Common myeloid progenitor, CD34-positive (primary cell): Measurements from ENCODE around the gene PHLPP1.
"Not testable (repeated sequence)": the region's sequence is repeated elsewhere in the genome, so short reads cannot be mapped to it uniquely, and the experiment has no call there.

Experiments used
- CTCF ChIA-PET: fragments of 350-600 bp; sonication (Branson Sonifier 250); formaldehyde crosslinking; loops from one replicate; lab custom pipeline; 2021; ENCODE audit warnings: antibody characterized with exemption; lab: Charles Lee
- POLR2A ChIA-PET: fragments of 350-600 bp; sonication (Branson Sonifier 250); formaldehyde crosslinking; loops from one replicate; lab custom pipeline; 2021; ENCODE audit warnings: antibody characterized with exemption; lab: Charles Lee
- DNase-seq, 3 donors: peaks; one replicate each; pipeline versions ENCODE4 v3.0.0 to v3.0.0-alpha.2; 2013
- H3K27ac ChIP-seq, 2 experiments: 1 replicate in 1 of 2; 2 replicates in 1 of 2; pipeline ENCODE4 v1.7.0; 2013; ENCODE audit warnings: inconsistent platforms in 2 of 2, low read length in 2 of 2, mild to moderate bottlenecking in 2 of 2, low read depth in 1 of 2, moderate library complexity in 1 of 2; ENCODE audit not compliant: severe bottlenecking in 2 of 2, insufficient read depth in 1 of 2, poor library complexity in 1 of 2
- H3K27me3 ChIP-seq, 5 experiments: replicated peaks in 2 of 5; 1 replicate in 3 of 5; 2 replicates in 2 of 5; pipeline versions ENCODE4 v1.6.1 to v1.7.0; 2013; ENCODE audit warnings: low read length in 4 of 5, mild to moderate bottlenecking in 2 of 5, moderate library complexity in 2 of 5, inconsistent platforms in 1 of 5; ENCODE audit not compliant: insufficient read depth in 5 of 5, control insufficient read depth in 4 of 5
- H3K36me3 ChIP-seq, 4 experiments: 1 replicate in 2 of 4; 2 replicates in 2 of 4; pipeline versions ENCODE4 v1.6.1 to v1.7.0; 2013; ENCODE audit warnings: low read length in 3 of 4, control low read depth in 1 of 4, mild to moderate bottlenecking in 1 of 4; ENCODE audit not compliant: control insufficient read depth in 4 of 4, insufficient read depth in 4 of 4
- H3K4me1 ChIP-seq, 4 experiments: 1 replicate in 3 of 4; 2 replicates in 1 of 4; pipeline versions ENCODE4 v1.6.1 to v1.7.1; 2013; ENCODE audit warnings: low read length in 3 of 4, mild to moderate bottlenecking in 3 of 4, control low read depth in 1 of 4, inconsistent platforms in 1 of 4, moderate library complexity in 1 of 4; ENCODE audit not compliant: control insufficient read depth in 4 of 4, insufficient read depth in 4 of 4; ENCODE audit errors: control extremely low read depth in 1 of 4
- H3K4me3 ChIP-seq, 7 experiments: 1 replicate in 4 of 7; 2 replicates in 3 of 7; pipeline versions ENCODE4 v1.5.1 to v1.7.0; 2013; ENCODE audit warnings: mild to moderate bottlenecking in 7 of 7, low read length in 6 of 7, moderate library complexity in 6 of 7, inconsistent platforms in 2 of 7, low read depth in 2 of 7, control low read depth in 1 of 7; ENCODE audit not compliant: insufficient read depth in 4 of 7, control insufficient read depth in 1 of 7; ENCODE audit errors: extremely low read depth in 1 of 7
- H3K9me3 ChIP-seq, 5 experiments: 1 replicate in 4 of 5; 2 replicates in 1 of 5; pipeline versions ENCODE4 v1.6.1 to v1.7.1; 2013; ENCODE audit warnings: low read length in 4 of 5, mild to moderate bottlenecking in 2 of 5, inconsistent platforms in 1 of 5, low read depth in 1 of 5, moderate library complexity in 1 of 5; ENCODE audit not compliant: control insufficient read depth in 4 of 5, insufficient read depth in 2 of 5; ENCODE audit errors: control extremely low read depth in 1 of 5
- WGBS: methylation state at CpG from one replicate; pipeline ENCODE4 v1.1.5; 2013; ENCODE audit not compliant: insufficient coverage; 5-methylcytosine and 5-hydroxymethylcytosine counted together

PHLPP1 gene

GRCh38 chr18:62688743-62689317 is 26.5 kb upstream of the PHLPP1 start:
- WGBS: 100% methylated on average over 7 of the region's 7 CpGs
- POLR2A ChIA-PET: no interaction called here

GRCh38 chr18:62690236-62690815 is 25.0 kb upstream of the PHLPP1 start:
- Histone ChIP-seq H3K27ac (no peak overlapping the region), H3K27me3 (no peaks in the 10 kb centered on the region), H3K9me3 (peaks cover 0 to 34% (median 11%) of the 10 kb centered on the region in 5 experiments), H3K36me3 (no peaks in the 10 kb centered on the region), H3K4me1 (no peaks in the 10 kb centered on the region), H3K4me3 (no peak overlapping the region)
- DNase-seq: no peak
- CTCF ChIA-PET: no interaction called here
- WGBS: 99% methylated on average over 6 of the region's 6 CpGs
- POLR2A ChIA-PET: no interaction called here

More at GRCh38 chr18:62688743-62689317, 26.5 kb upstream of the PHLPP1 start:
- Histone ChIP-seq H3K9me3 (peaks cover 0 to 34% (median 11%) of the 10 kb centered on the region in 5 experiments), H3K4me1 (no peaks in the 10 kb centered on the region), H3K36me3 (no peaks in the 10 kb centered on the region), H3K27me3 (no peaks in the 10 kb centered on the region), H3K27ac (no peak overlapping the region), H3K4me3 (no peak overlapping the region)
- DNase-seq: no peak
- CTCF ChIA-PET: no interaction called here

- H3K27me3 ChIP-seq: no peaks in the 10 kb centered on the region
- no peak overlapping the region for H3K27ac ChIP-seq
- DNase-seq: no peak
- CTCF ChIA-PET: no interaction called here
- H3K4me3 ChIP-seq: no peak overlapping the region
- H3K9me3 ChIP-seq: peaks cover 0 to 14% (median 7%) of the 10 kb centered on the region in 5 experiments
- 92% methylated on average over 1 of the region's 1 CpG for WGBS
- POLR2A ChIA-PET: no interaction called here
- no peaks in the 10 kb centered on the region for H3K4me1 ChIP-seq
- H3K36me3 ChIP-seq: no peaks in the 10 kb centered on the region
These were observed 21.7 kb upstream of the PHLPP1 start for GRCh38 chr18:62693659-62694058.

GRCh38 chr18:62697636-62698035 is 17.7 kb upstream of the PHLPP1 start:
- Histone ChIP-seq H3K4me1 (peaks cover 3 to 8% (median 7%) of the 10 kb centered on the region in 4 experiments), H3K4me3 (no peak overlapping the region), H3K27me3 (no peaks in the 10 kb centered on the region), H3K9me3 (no peaks in the 10 kb centered on the region), H3K36me3 (no peaks in the 10 kb centered on the region), H3K27ac (no peak overlapping the region)
- CTCF ChIA-PET: interaction anchor here (0.7 to 1.3 kb wide), 3 partner anchors 12 to 247 kb away, joined by 3 to 7 read pairs (median 3); no protein-coding TSS in a partner anchor
- POLR2A ChIA-PET: no interaction called here
- no peak for DNase-seq

- WGBS: 0% methylated on average over 5 of the region's 9 CpGs
These were observed 13.1 kb upstream of the PHLPP1 start for GRCh38 chr18:62702259-62702658.

GRCh38 chr18:62706879-62707278 is 8.5 kb upstream of the PHLPP1 start:
- H3K9me3 ChIP-seq, H3K27me3 ChIP-seq, H3K4me3 ChIP-seq, POLR2A ChIA-PET, H3K27ac ChIP-seq, DNase-seq, H3K36me3 ChIP-seq: not testable (repeated sequence)
- CTCF ChIA-PET: interaction anchor here (1.0 to 1.2 kb wide), 2 partner anchors 105 to 122 kb away, joined by 3 to 4 read pairs; no protein-coding TSS in a partner anchor
- H3K4me1 ChIP-seq: peaks cover 2 to 19% (median 12%) of the 10 kb centered on the region in 4 experiments
- 97% methylated on average over 5 of the region's 8 CpGs for WGBS

More at GRCh38 chr18:62702259-62702658, 13.1 kb upstream of the PHLPP1 start:
- H3K36me3 ChIP-seq: no peaks in the 10 kb centered on the region
- no peaks in the 10 kb centered on the region for H3K9me3 ChIP-seq
- H3K27me3 ChIP-seq: no peaks in the 10 kb centered on the region
- POLR2A ChIA-PET: no interaction called here
- peak in 2 of 3 donors; percentile 83 to 87 for DNase-seq
- peaks cover 3 to 19% (median 13%) of the 10 kb centered on the region in 4 experiments for H3K4me1 ChIP-seq
- peak overlapping the region in 1 of 2 experiments; percentile 8 for H3K27ac ChIP-seq
- peak overlapping the region in 1 of 7 experiments; percentile 57 for H3K4me3 ChIP-seq
- CTCF ChIA-PET: interaction anchor here (1.0 kb wide), 1 partner anchor 256 kb away, joined by 3 read pairs; no protein-coding TSS in a partner anchor

- CTCF ChIA-PET: interaction anchor here (2.0 kb wide), 1 partner anchor 272 kb away, joined by 6 read pairs; no protein-coding TSS in a partner anchor
These were observed 5.4 kb upstream of the PHLPP1 start for GRCh38 chr18:62709908-62710307.

More at GRCh38 chr18:62709908-62710307, 5.4 kb upstream of the PHLPP1 start:
- H3K27me3 ChIP-seq, POLR2A ChIA-PET, H3K4me3 ChIP-seq, DNase-seq, H3K36me3 ChIP-seq, H3K9me3 ChIP-seq, H3K27ac ChIP-seq: not testable (repeated sequence)
- peaks cover 0 to 11% (median 5%) of the 10 kb centered on the region in 4 experiments for H3K4me1 ChIP-seq
- WGBS: 100% methylated on average over 10 of the region's 11 CpGs
